ENCODE results near the gene GAL3ST2.

GAL3ST2 gene

DNA sequence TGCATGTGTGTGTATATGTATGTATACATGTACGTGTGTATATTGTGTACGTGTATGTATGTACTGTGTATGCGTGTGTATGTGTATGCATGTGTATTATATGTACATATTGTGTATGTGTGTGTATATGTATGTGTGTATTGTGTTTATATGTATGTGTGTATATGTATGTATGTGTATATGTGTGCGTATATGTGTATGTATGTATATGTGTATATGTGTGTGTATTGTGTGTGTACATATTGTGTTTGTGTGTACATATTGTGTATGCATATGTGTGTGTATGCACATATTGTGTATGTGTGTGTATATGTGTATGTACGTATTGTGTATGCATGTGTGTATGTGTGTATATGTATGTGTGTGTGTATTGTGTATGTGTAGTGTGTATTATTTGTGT, 16.8 kb downstream of the GAL3ST2 start:
- DNase-seq (ENCODE audit: low spot score) (no peak), ATAC-seq (ENCODE audit: low read depth) (no peak)
- TF ChIP-seq, protein P1, sequence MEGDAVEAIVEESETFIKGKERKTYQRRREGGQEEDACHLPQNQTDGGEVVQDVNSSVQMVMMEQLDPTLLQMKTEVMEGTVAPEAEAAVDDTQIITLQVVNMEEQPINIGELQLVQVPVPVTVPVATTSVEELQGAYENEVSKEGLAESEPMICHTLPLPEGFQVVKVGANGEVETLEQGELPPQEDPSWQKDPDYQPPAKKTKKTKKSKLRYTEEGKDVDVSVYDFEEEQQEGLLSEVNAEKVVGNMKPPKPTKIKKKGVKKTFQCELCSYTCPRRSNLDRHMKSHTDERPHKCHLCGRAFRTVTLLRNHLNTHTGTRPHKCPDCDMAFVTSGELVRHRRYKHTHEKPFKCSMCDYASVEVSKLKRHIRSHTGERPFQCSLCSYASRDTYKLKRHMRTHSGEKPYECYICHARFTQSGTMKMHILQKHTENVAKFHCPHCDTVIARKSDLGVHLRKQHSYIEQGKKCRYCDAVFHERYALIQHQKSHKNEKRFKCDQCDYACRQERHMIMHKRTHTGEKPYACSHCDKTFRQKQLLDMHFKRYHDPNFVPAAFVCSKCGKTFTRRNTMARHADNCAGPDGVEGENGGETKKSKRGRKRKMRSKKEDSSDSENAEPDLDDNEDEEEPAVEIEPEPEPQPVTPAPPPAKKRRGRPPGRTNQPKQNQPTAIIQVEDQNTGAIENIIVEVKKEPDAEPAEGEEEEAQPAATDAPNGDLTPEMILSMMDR (IDR thresholded peaks at IDR 0.05; ENCODE audit: poor library complexity, severe bottlenecking): no peak
- Histone ChIP-seq H3K27ac (ENCODE audit: poor library complexity, severe bottlenecking) (no peak overlapping the region), H3K36me3 (ENCODE audit: low read depth) (no peaks in the 10 kb centered on the region), H3K4me1 (ENCODE audit: insufficient read depth, poor library complexity, severe bottlenecking) (no peaks in the 10 kb centered on the region), H3K27me3 (ENCODE audit: insufficient read depth, poor library complexity, severe bottlenecking) (no peaks in the 10 kb centered on the region), H3K4me3 (ENCODE audit: severe bottlenecking) (no peak overlapping the region), H3K9me3 (ENCODE audit: severe bottlenecking) (peaks cover 2% of the 10 kb centered on the region)

DNA sequence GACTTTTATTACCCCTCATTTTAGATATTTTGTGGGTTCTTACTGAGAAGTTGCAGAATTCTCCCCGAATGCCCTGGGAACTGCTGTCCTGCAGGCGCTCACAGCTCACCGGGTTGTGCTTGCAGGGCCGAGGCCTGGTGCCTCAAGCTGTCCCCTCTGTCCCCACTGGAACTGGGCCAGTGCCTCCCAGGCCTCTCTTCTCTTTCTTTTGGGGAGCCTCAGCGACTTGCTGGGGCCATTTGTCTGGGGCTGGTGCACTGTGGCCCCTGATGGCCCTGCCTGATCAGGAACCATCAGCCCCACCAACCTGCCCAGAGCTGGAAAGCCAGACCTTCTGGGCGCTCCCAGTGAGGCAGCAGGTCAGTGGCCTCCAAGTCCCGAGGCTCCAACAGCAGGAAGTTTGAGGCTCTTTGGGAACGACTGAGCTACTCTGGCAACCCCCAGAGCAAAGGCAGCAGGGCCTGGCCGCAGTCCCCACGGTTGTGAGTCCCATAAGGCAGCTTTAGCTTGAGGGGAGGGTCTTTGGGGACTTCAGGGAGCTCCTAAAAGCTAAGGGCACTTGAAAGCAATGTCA, 17.7 kb downstream of the GAL3ST2 start:
- no peak overlapping the region for H3K27ac ChIP-seq (ENCODE audit: poor library complexity, severe bottlenecking)
- DNase-seq (ENCODE audit: low spot score) (no peak), ATAC-seq (ENCODE audit: low read depth) (no peak)
- no peaks in the 10 kb centered on the region for H3K4me1 ChIP-seq (ENCODE audit: insufficient read depth, poor library complexity, severe bottlenecking)
- TF ChIP-seq, protein P1 (IDR thresholded peaks at IDR 0.05; ENCODE audit: poor library complexity, severe bottlenecking): no peak
- no peaks in the 10 kb centered on the region for H3K27me3 ChIP-seq (ENCODE audit: insufficient read depth, poor library complexity, severe bottlenecking)
- H3K4me3 ChIP-seq (ENCODE audit: severe bottlenecking): no peak overlapping the region
- H3K36me3 ChIP-seq (ENCODE audit: low read depth): no peaks in the 10 kb centered on the region
- H3K9me3 ChIP-seq (ENCODE audit: severe bottlenecking): no peaks in the 10 kb centered on the region

DNA sequence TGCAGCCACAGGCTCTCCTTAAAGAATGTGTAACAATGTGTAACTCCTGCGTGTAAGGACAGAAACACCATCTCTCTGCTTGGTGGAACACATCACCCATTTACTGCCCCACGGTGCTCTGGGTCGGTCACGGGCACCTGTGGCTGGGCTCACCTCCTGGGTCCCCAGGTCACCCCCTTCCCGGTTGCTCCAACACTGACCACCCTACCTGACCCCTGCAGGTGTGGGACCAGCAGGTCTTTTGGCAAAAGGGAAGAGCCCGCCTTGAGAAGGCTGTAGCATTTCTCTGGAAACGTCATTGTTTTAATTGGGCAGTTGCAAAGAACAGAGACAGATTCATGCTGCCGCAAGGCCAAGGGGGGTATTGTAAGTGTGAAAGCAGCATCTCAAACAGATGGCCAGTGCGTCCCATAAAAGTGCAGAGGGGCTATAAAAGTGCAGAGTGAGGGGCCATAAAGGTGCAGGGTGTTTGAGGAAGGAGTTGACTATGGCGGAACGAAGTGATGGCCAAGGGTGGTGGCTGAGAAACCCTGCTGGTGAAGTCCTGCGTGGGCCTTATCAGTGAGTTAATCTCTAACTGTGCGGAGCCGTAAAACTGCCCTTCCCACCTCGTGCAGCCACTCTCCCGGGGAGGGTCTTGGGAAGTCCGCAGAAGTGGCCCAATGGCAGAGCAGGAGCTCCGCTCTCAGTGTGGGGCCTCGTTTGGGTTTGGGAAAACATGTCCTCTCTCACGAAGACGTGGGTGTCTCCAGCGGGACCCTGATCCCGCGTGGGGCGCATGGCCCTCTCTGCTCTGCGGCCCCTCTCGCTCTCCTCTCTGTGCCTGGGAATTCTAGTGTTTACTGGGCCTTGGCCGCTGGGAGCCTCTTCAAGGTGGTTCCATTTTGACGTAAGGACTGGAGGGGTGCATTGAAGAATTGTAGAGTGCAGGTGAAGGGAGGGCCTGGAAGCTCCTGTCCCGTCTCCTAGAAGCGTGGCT, 18.7 kb downstream of the GAL3ST2 start:
- no peaks in the 10 kb centered on the region for H3K36me3 ChIP-seq (ENCODE audit: low read depth)
- DNase-seq (ENCODE audit: low spot score): no peak
- no peak for ATAC-seq (ENCODE audit: low read depth)
- H3K4me3 ChIP-seq (ENCODE audit: severe bottlenecking): no peak overlapping the region
- H3K27me3 ChIP-seq (ENCODE audit: insufficient read depth, poor library complexity, severe bottlenecking): no peaks in the 10 kb centered on the region
- no peak overlapping the region for H3K27ac ChIP-seq (ENCODE audit: poor library complexity, severe bottlenecking)
- H3K4me1 ChIP-seq (ENCODE audit: insufficient read depth, poor library complexity, severe bottlenecking): no peaks in the 10 kb centered on the region
- TF ChIP-seq, protein P1 (IDR thresholded peaks at IDR 0.05; ENCODE audit: poor library complexity, severe bottlenecking): no peak
- H3K9me3 ChIP-seq (ENCODE audit: severe bottlenecking): no peaks in the 10 kb centered on the region

DNA sequence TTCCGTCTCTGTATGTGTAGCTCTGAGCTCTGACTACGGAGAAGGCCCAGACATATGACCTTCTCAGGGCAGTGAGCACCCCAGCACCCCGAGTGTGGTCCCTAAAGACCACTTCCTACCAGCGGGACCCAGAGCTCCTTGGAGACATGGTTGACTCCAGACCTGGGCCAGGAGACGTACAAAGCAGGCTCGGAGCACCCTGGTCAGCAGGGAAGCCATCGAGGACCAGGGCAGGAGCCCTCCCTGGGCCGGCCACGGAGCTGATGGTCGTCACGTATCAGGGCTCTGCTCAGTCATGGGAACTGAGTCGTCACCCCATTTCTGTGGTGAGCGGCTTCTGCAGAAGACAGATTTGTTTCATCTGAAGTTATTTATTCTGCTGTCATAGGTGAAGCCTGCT, 19.6 kb downstream of the GAL3ST2 start:
- Histone ChIP-seq H3K36me3 (ENCODE audit: low read depth) (no peaks in the 10 kb centered on the region), H3K27ac (ENCODE audit: poor library complexity, severe bottlenecking) (no peak overlapping the region), H3K9me3 (ENCODE audit: severe bottlenecking) (no peaks in the 10 kb centered on the region), H3K27me3 (ENCODE audit: insufficient read depth, poor library complexity, severe bottlenecking) (no peaks in the 10 kb centered on the region), H3K4me1 (ENCODE audit: insufficient read depth, poor library complexity, severe bottlenecking) (no peaks in the 10 kb centered on the region), H3K4me3 (ENCODE audit: severe bottlenecking) (no peak overlapping the region)
- TF ChIP-seq, protein P1 (IDR thresholded peaks at IDR 0.05; ENCODE audit: poor library complexity, severe bottlenecking): no peak
- no peak for ATAC-seq (ENCODE audit: low read depth)
- DNase-seq (ENCODE audit: low spot score): no peak
